ENCODE measurements around the gene CLPSL1.

Gene CLPSL1

DNA sequence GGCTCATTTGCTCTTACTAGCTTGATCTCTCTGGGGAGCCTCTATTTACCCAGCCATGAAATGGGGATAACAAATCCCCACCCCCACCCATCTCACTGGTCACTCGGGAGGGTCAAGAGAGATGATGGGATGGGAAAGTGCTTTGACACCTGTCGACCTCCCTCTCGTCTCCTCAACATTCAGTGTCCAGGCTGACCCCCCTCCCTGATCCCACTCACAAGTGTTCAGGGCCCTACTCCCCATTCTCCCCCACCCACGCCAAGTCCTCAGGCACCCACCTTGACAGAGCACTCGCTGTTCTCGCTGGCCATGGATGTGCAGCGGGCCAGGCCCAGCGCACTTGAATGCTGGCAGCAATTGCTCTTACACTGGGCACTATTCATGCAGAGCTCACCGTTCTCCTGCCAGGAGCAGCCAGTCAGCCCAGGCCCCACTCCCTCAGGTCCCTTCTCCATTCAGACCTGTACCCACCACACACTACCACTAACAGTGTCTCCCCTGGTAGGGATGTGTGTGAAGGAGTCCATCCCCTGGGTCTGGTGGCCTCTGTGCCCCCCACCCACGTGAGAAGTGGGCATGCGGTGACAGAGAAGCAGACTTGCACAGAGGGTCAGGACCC lies 14.7 kb downstream of the CLPSL1 start:
- DNase-seq (ENCODE audit: low spot score) (no peak), FAIRE-seq (no peak)

DNA sequence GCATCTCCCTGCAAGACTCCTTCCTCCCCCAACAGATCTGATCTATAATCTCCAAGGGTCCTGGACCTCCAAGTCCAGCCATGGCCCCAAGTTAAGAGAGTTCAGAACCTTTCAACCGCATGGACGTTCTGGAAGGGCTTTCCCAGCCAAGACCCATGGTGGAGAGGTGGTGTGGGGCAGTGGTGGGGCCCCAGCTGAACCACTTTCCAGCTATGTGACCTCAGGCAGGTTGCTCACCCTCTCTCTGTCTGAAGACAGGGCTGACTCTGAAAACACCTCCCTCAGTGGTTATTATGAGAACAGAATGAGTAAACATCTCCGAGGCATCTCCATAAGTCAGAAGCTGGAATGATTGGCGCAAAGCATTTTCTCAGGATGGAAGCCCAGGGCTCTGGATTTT lies 15.4 kb downstream of the CLPSL1 start:
- no peak for DNase-seq (ENCODE audit: low spot score)
- FAIRE-seq: no peak

DNA sequence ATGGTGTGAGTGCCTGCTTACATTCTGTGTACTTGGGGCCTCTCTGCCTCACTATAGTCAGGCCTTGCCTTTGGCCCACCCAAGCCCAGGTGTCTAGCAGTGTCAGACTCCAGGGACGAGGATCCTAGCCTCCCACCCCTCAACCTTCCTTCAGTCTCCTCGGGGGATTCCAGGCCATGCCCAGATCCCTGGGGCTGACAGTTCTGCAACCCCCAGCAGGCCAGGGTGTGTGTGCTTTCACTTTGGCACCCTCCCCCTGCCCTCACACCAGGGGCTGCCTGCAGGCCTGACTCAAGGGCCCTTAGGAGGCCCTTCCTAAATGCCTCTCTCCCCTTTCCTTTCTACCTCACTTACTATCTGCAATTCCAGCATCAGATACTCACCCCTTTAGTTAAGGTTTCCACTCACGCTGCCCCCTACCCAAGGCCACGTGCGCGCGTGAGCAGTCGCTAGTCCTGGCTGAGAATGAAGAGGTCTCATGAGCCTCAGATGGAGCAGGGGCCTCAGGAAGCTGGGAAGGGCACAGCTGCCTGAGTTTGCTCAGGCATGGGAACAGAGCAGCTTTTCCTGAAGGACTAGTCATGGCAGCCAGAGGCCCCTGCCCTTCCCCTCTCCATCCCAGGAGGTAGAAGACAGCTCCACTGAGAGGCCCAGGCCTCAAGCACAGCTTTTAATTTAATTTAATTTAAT lies 17.2 kb downstream of the CLPSL1 start:
- no peak for DNase-seq (ENCODE audit: low spot score)
- no peak for FAIRE-seq

DNA sequence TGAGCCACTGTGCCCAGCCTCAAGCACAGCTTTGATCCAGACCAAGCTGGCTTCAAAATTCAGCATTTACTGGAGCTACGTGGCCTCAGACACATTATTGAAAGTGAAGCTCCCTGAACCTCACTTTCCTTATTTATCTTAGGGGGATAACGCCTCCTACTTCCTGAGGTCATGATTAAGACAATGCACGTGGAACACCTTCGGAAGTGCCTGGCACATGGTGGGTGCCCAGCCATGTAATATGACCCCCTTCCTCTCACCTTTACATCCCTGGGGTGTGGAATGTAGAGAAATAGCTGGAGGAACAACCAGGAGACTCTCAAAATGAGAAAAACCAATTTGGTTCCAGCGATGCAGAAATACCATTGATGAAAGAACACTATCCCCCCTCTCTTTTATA lies 17.9 kb downstream of the CLPSL1 start:
- FAIRE-seq (no peak), DNase-seq (ENCODE audit: low spot score) (no peak)

DNA sequence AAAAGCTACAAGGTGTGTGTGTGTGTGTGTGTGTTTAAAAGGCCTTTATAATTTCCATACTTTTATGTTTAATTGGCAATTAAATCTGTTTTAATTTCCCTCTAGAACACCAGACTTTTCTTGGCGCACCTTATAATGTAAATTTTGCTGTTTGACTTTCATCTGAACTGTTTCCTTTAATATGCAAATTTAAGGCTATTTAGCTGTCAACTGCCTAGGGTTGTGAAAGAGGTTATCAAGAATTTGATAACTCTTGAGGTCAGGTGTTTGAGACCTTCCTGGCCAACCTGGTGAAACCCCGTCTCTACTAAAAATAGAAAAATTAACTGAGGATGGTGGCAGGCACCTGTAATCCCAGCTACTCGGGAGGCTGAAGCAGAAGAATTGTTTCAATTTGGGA lies 20.3 kb downstream of the CLPSL1 start:
- DNase-seq (ENCODE audit: low spot score): no peak
- FAIRE-seq: no peak

DNA sequence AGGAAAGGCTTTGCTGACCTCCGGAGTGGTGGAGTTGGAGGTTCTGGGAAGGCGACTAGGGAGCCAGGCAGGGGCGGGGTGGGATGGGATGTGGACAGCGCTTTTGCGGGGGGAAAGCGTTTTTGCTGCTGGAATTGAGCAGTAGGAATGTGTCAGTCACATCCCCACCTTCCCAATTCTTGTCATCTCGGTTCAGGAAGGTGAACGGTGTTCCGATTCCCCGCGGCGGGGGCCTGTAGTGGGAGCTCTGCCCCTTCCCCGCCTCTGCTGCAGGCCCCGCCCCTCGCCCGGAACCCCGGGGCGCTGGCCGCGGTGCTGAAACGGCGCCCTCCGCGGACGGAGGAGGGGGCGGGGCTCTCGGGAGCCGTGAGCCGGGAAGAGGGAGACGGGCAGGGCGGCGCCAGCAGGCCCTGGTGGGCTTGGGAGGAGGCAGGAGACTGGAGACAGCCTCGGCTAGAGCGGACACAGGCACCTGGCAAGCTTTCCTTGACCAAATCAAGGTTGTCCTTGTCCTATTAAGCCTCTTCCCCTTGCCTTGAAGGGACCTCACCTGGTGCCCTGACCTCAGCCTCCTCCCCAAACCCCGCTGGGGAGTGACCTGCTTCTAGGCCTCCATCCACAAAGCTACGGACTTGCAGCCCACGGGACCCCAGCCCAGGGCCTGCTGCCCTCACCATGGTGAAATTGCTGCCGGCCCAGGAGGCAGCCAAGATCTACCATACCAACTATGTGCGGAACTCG lies 24.3 kb downstream of the CLPSL1 start, which contains the start of gene LHFPL5:
Gene LHFPL5 (plus strand): TSS at position 357 of the 741 bp plus-strand sequence. CDS start 319 bp downstream, at position 676.
- FAIRE-seq (no peak), DNase-seq (ENCODE audit: low spot score) (no peak)

DNA sequence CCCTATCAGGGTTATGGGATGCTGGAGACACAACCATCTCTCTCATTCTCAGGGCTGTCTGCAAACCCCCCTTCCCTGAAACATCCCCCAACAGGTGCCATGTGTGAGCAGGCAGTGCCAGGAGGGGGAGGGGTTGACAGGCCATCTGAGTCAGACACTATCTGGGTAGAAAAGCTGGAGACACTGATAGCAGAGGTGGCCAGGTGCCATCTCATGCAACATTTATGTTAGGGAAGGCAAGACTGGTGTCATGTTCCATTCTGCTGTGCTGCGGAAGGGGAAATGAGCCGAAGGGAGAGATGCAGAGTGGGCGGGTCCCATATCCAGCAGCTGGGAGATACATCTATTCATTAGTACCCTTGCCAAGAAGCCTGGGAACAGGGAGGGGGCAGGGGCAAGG lies 27.9 kb downstream of the CLPSL1 start:
- FAIRE-seq (no peak), DNase-seq (ENCODE audit: low spot score) (no peak)

DNA sequence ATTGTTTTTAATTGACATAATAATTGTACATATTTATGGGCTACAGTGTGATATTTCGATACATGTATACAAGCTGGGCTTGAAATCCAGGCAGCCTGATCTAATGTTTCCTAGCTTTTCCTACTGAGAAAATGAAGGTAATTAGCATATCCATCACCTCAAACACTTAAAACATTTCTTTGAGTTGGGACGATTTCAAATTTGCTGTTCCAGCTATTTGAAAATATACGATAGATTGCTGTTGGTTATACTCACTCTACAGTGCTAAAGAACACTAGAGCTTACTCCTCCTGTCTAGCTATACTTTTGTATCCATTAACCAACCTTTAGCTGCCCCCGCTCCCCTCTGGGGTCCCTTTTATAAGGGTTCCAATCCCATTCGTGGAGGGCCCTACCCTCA lies 29.0 kb downstream of the CLPSL1 start:
- DNase-seq (ENCODE audit: low spot score): no peak
- no peak for FAIRE-seq

DNA sequence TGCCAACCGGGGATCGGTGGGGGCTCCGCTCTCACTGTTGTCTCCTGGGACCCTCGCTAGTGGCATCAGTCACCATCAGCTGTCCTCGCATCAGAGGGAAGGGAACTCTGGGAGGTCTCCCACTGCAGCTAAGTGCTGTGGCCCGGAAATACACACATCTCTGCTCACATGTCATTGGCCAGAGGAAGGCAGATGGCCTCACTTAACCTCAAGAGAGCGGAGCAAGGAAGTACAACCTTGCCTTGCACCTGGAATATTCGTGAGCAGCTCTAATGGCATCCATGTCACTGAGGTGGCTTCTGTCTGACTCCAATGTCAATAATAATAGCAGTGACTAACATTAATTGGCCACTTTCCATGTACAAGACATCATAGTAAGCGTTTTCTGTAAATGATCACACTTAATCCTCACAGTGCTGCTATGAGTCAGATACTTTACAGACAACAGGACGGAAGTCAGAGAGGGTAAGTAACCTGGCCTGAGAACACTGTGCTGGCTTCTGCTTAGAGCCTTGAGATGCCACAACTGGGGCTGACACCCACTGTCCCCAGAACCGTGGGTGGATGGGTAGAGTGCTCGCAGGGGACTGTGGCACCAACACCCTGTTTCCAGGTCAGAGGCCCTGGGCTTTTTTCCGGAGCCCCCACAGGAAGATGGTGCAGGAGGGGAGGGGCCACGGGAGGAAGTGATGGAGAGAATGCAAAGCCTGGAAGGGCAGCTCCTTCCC lies 30.3 kb downstream of the CLPSL1 start:
- peak; percentile 92 for FAIRE-seq
- peak; percentile 96 for DNase-seq (ENCODE audit: low spot score)

DNA sequence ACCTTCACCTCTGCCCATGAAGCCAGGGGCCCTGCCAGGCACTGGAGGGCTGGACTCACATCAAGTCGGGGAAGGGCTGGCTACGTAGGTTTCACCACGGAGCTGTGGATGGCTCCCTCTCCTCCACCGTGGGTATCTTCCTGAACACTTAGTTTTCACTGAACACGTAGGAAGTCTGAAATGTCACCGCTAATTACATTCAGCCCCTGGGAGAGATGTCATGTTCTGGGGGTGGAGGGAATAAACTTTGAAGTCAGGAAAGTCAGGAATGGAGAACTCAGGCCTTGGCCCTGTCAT lies 30.8 kb downstream of the CLPSL1 start:
- FAIRE-seq: no peak
- DNase-seq (ENCODE audit: low spot score): no peak

DNA sequence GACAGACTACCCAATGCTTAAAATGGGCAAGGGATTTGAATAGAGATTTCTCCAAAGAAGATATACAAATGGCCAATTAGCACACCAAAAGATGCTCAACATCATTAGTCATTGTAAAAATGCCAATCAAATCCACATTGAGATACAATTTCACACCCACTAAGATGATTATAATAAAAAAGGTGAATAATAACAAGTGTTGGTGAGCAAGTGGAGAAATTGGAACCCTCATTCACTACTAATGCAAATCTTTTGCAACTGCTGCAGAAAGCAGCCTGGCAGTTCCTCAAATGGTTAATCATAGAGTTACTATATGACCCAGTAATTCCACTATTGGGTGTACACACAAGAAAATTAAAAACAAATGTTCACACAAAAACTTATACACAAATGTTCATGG lies 36.7 kb downstream of the CLPSL1 start:
- no peak for FAIRE-seq
- no peak for DNase-seq (ENCODE audit: low spot score)

DNA sequence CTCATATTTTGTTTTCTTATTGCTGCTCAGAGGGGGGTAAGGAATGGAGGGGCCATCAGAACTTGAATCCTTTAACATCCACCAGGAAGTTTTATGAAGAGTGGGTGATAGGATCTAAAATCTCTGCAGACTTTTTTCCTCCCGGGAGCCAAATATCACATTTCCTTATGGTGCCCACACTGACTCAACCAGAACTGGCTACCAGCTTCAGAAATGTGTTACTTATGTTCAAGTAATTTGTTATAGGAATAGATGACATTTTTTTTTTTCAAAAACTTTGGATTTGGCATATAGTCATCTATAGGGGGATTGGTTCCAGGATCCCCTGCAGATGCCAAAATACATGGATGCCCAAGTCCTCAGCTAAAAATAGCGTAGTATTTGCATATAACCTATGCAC lies 42.8 kb downstream of the CLPSL1 start:
- FAIRE-seq (no peak), DNase-seq (ENCODE audit: low spot score) (no peak)

DNA sequence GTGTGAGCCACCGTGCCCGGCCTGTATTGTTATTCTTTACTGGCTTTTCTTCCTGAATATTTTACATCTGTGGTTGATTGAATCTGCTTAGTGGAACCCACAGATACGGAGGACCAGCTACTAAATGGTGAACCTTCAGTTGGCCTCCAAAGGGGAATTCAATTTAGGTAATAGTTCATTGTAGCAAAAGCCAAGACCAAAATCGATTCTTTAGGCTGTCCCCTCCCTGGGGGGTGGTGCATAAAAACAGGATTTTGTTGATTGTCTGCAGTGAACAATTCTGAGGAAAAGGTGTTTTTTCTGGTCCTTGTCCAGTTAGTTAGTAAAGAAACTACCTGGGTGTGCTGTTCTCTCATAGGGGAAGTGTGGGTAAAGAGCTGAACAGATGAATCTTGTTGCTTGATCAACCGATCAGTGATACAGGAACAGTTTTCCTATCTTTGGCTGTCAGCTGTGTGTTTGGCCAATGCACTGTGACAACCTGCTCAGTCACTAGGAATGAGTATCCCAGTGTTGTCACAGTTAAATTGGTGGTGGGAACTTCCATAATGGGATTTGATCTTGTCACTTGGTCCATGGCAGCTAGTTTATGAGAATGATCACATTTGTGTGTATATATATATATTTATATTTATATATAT lies 43.9 kb downstream of the CLPSL1 start:
- no peak for DNase-seq (ENCODE audit: low spot score)
- no peak for FAIRE-seq

DNA sequence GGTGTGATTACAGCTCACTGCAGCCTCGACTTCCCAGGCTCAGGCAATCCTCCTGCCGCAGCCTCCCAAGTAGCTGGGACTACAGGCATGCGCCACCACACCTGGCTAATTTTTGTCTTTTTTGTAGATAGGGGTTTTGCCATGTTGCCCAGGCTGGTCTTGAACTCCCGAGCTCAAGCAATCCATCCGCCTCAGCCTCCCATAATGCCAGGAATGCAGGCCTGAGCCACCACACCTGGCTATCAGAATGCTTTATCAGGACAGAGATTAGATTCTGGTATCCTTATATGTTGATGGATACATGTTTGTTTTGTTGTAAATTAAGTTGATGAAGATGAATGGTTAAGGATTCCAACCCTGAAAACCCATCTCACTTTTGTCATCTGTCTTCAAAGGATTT lies 48.5 kb downstream of the CLPSL1 start:
- no peak for FAIRE-seq
- DNase-seq (ENCODE audit: low spot score): no peak

DNA sequence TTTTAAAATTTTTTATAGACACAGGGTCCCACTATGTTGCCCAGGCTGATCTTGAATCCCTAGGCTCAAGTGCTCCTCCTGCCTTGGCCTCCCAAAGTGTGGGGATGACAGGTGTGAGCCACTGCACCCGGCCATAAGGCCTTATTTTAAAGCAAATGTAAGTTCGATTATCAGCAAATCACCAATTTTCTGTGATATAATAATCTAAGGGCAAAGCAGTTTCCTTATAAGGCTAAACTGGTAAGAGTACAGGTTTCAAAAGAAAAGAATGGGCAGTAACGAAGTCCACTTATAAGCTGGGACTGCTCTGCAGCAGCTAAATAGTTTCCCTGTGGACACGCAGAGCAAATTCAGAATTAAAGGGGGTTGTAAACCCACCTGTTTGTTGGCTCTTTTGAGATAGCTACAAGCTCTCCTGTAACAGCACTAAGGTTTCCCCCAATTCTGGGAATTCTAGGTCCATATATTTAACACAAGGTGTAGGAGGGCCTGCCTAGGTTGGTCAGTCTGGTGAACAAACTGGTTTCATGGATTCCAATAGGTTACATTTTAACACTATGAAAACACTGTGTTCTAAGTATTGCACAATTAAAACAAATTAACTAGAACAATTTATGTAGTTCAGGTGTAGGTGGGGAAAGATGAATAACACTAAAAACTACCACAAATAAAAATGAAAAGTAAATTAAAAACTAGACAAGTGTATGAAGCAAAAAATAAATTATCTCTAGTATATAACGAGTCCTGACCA lies 50.6 kb downstream of the CLPSL1 start:
- FAIRE-seq (no peak), DNase-seq (ENCODE audit: low spot score) (no peak)

DNA sequence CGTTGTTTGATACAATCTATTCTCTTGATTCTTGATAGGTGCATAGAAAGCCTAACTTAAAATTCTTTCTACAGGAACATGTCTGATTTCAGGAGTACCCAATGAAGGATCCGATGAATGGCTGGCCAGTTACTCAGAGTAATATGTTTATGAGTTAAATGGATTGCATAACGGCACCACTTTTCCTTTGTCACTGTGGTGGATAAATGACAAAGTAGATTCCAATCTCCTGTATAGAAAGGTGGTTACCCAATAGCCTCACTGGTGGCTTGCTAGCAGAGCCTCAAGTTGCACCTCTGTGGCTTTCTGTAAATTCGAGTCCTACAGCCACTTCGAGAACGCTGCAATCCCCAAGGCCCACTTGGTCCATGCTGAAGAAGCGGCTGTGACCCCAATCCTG lies 52.7 kb downstream of the CLPSL1 start:
- DNase-seq (ENCODE audit: low spot score) (no peak), FAIRE-seq (no peak)
